HG02571 (cell line): ENCODE measurements around the gene ANXA10.
"Not testable (repeated sequence)": the region's sequence is repeated elsewhere in the genome, so short reads cannot be mapped to it uniquely, and the experiment has no call there.

Experiments
- ATAC-seq: cut with Tn5 transposase; IDR thresholded peaks from one replicate; pipeline ENCODE4 v1.9.1; 2021; ENCODE audit warnings: mild to moderate bottlenecking, moderate library complexity; ENCODE audit not compliant: unreplicated experiment

The ANXA10 gene

GRCh38 chr4:168118116-168118655, 25.8 kb downstream of the ANXA10 start:
- ATAC-seq, result no peak

- ATAC-seq, result no peak
Measured at GRCh38 chr4:168119100-168119499, 26.8 kb downstream of the ANXA10 start.

- ATAC-seq, result no peak
Measured at GRCh38 chr4:168119890-168120289, 27.6 kb downstream of the ANXA10 start.

- no peak for ATAC-seq
Measured at GRCh38 chr4:168120811-168121210, 28.5 kb downstream of the ANXA10 start.

- ATAC-seq, result no peak
Measured at GRCh38 chr4:168124008-168124641, 31.8 kb downstream of the ANXA10 start.

- ATAC-seq, result no peak
Measured at GRCh38 chr4:168126952-168127351, 34.6 kb downstream of the ANXA10 start.

GRCh38 chr4:168128601-168129000, 36.3 kb downstream of the ANXA10 start:
- ATAC-seq, result no peak

GRCh38 chr4:168129046-168129772, 36.9 kb downstream of the ANXA10 start:
- no peak for ATAC-seq

- no peak for ATAC-seq
Measured at GRCh38 chr4:168129802-168130201, 37.5 kb downstream of the ANXA10 start.

GRCh38 chr4:168131196-168131595, 38.9 kb downstream of the ANXA10 start:
- no peak for ATAC-seq

GRCh38 chr4:168134651-168135050, 42.3 kb downstream of the ANXA10 start:
- ATAC-seq, result no peak

- not testable (repeated sequence) for ATAC-seq
Measured at GRCh38 chr4:168135860-168136259, 43.5 kb downstream of the ANXA10 start.

GRCh38 chr4:168137695-168138094, 45.4 kb downstream of the ANXA10 start:
- not testable (repeated sequence) for ATAC-seq

- no peak for ATAC-seq
Measured at GRCh38 chr4:168138143-168138542, 45.8 kb downstream of the ANXA10 start.

- no peak for ATAC-seq
Measured at GRCh38 chr4:168139336-168139735, 47.0 kb downstream of the ANXA10 start.

- ATAC-seq, result no peak
Measured at GRCh38 chr4:168141733-168142132, 49.4 kb downstream of the ANXA10 start.

GRCh38 chr4:168143601-168144000, 51.3 kb downstream of the ANXA10 start:
- no peak for ATAC-seq

GRCh38 chr4:168150420-168151050, 58.2 kb downstream of the ANXA10 start:
- no peak for ATAC-seq

GRCh38 chr4:168151327-168151726, 59.0 kb downstream of the ANXA10 start:
- ATAC-seq, result no peak

- no peak for ATAC-seq
Measured at GRCh38 chr4:168152837-168153500, 60.6 kb downstream of the ANXA10 start.
